Measurements from ENCODE around the gene ZNF486. TPM values are rescaled to one million over a fixed set of nuclear protein-coding genes. Genes with fewer than 3 reads are reported as not detected.
"Not testable (repeated sequence)": the region's sequence is repeated elsewhere in the genome, so short reads cannot be mapped to it uniquely, and the experiment has no call there.

Gene ZNF486
- total RNA-seq = 14.3 and 15.4 TPM in 2 replicates
- long read RNA-seq, transcript ZNF486-201 (4 exons, 3,837 nt) = major isoform, 6 of 11 reads
- long read RNA-seq, partial matches to known transcripts = 0 of 11 reads
- long read RNA-seq, other reads (novel, unspliced or antisense) = 5 of 11 reads

GRCh38 chr19:20167020-20167644 is at the start of gene ZNF486:
TSS of gene ZNF486 (plus strand) at chr19:20167214. CDS start at chr19:20167331, 117 bp downstream.
- peak; percentile 93 for DNase-seq (ENCODE audit: low read depth, low spot score)
- Mint-ChIP-seq H3K27ac (ENCODE audit: unreplicated experiment) (peak within 1 kb of the TSS; percentile 100), H3K4me3 (peak within 1 kb of the TSS; percentile 100), H3K27me3 (ENCODE audit: low read depth) (no peaks in the 10 kb centered on the region), H3K4me1 (peaks cover 26% of the 10 kb centered on the region), H3K9me3 (peaks cover 11% of the 10 kb centered on the region), H3K36me3 (ENCODE audit: low read depth) (peaks cover 32% of the 10 kb centered on the region)
- no peak for TF ChIP-seq CTCF (conservative IDR thresholded peaks at IDR 0.05)

- H3K27ac Mint-ChIP-seq (ENCODE audit: unreplicated experiment); H3K27me3 Mint-ChIP-seq (ENCODE audit: low read depth); H3K4me3 Mint-ChIP-seq; DNase-seq (ENCODE audit: low read depth, low spot score); H3K4me1 Mint-ChIP-seq: not testable (repeated sequence)
- Mint-ChIP-seq H3K36me3 (ENCODE audit: low read depth) (peaks cover 76% of the 10 kb centered on the region), H3K9me3 (peaks cover 25% of the 10 kb centered on the region)
Observed at GRCh38 chr19:20118064-20118839, 48.8 kb upstream of the ZNF486 start.

GRCh38 chr19:20124879-20125278 is 42.1 kb upstream of the ZNF486 start:
- no peak overlapping the region for H3K27ac Mint-ChIP-seq (ENCODE audit: unreplicated experiment)
- H3K36me3 Mint-ChIP-seq (ENCODE audit: low read depth) = peaks cover 71% of the 10 kb centered on the region
- no peak overlapping the region for H3K4me3 Mint-ChIP-seq
- H3K27me3 Mint-ChIP-seq (ENCODE audit: low read depth) = no peaks in the 10 kb centered on the region
- H3K4me1 Mint-ChIP-seq = no peaks in the 10 kb centered on the region
- TF ChIP-seq CTCF (conservative IDR thresholded peaks at IDR 0.05) = no peak
- H3K9me3 Mint-ChIP-seq = peaks cover 16% of the 10 kb centered on the region
- no peak for DNase-seq (ENCODE audit: low read depth, low spot score)

- not testable (repeated sequence) for DNase-seq (ENCODE audit: low read depth, low spot score); H3K27me3 Mint-ChIP-seq (ENCODE audit: low read depth); H3K4me3 Mint-ChIP-seq; H3K27ac Mint-ChIP-seq (ENCODE audit: unreplicated experiment); H3K9me3 Mint-ChIP-seq; H3K4me1 Mint-ChIP-seq
- H3K36me3 Mint-ChIP-seq (ENCODE audit: low read depth) = peaks cover 48% of the 10 kb centered on the region
Observed at GRCh38 chr19:20132933-20133332, 34.1 kb upstream of the ZNF486 start.

- H3K27ac Mint-ChIP-seq (ENCODE audit: unreplicated experiment); DNase-seq (ENCODE audit: low read depth, low spot score); H3K4me3 Mint-ChIP-seq; H3K9me3 Mint-ChIP-seq; H3K4me1 Mint-ChIP-seq; H3K27me3 Mint-ChIP-seq (ENCODE audit: low read depth): not testable (repeated sequence)
- peaks cover 27% of the 10 kb centered on the region for H3K36me3 Mint-ChIP-seq (ENCODE audit: low read depth)
Observed at GRCh38 chr19:20137714-20138113, 29.3 kb upstream of the ZNF486 start.

GRCh38 chr19:20151617-20152145 is 15.3 kb upstream of the ZNF486 start:
- DNase-seq (ENCODE audit: low read depth, low spot score) = no peak
- Mint-ChIP-seq H3K36me3 (ENCODE audit: low read depth) (peaks cover 5% of the 10 kb centered on the region), H3K4me3 (no peak overlapping the region), H3K27me3 (ENCODE audit: low read depth) (no peaks in the 10 kb centered on the region), H3K27ac (ENCODE audit: unreplicated experiment) (peak overlapping the region; percentile 81), H3K9me3 (peaks cover 2% of the 10 kb centered on the region), H3K4me1 (peaks cover 4% of the 10 kb centered on the region)
- no peak for TF ChIP-seq CTCF (conservative IDR thresholded peaks at IDR 0.05)

GRCh38 chr19:20152506-20152905 is 14.5 kb upstream of the ZNF486 start:
- not testable (repeated sequence) for H3K36me3 Mint-ChIP-seq (ENCODE audit: low read depth); H3K27ac Mint-ChIP-seq (ENCODE audit: unreplicated experiment); H3K4me1 Mint-ChIP-seq; DNase-seq (ENCODE audit: low read depth, low spot score); H3K4me3 Mint-ChIP-seq; H3K27me3 Mint-ChIP-seq (ENCODE audit: low read depth); H3K9me3 Mint-ChIP-seq
